Ureter (tissue), 1 donor: Measurements from ENCODE around the gene CCDC73. TPM values are rescaled to one million over a fixed set of nuclear protein-coding genes. Genes with fewer than 3 reads are reported as not detected.
"Not testable (repeated sequence)": the region's sequence is repeated elsewhere in the genome, so short reads cannot be mapped to it uniquely, and the experiment has no call there.

ENCODE experiments used
- DNase-seq: peaks from one replicate; pipeline ENCODE4 v3.0.0-alpha.2; 2020; ENCODE audit warnings: low spot score
- total RNA-seq: library from RNA; stranded (reverse); gene quantifications from one replicate; pipeline ENCODE4 v1.2.4, GENCODE V29; 2023
- donor health status: DM: yes; HTN: yes; CAD: no.

CCDC73 gene
- total RNA-seq, 1 donor from 2014 or later: 0.26 TPM

- DNase-seq: no peak
Measured at GRCh38 chr11:32705309-32706033, 89.0 kb downstream of the CCDC73 start.

- DNase-seq: no peak
Measured at GRCh38 chr11:32704775-32705174, 89.7 kb downstream of the CCDC73 start.

- DNase-seq: no peak
Measured at GRCh38 chr11:32704261-32704660, 90.2 kb downstream of the CCDC73 start.

- DNase-seq: no peak
Measured at GRCh38 chr11:32701616-32702015, 92.8 kb downstream of the CCDC73 start.

GRCh38 chr11:32698579-32698978, 95.9 kb downstream of the CCDC73 start:
- no peak for DNase-seq

- DNase-seq: no peak
Measured at GRCh38 chr11:32671051-32671450, 123.4 kb downstream of the CCDC73 start.

- DNase-seq: no peak
Measured at GRCh38 chr11:32659672-32660071, 134.8 kb downstream of the CCDC73 start.

- DNase-seq: no peak
Measured at GRCh38 chr11:32658639-32659406, 135.6 kb downstream of the CCDC73 start.

GRCh38 chr11:32643526-32643925, 150.9 kb downstream of the CCDC73 start:
- no peak for DNase-seq

- no peak for DNase-seq
Measured at GRCh38 chr11:32641361-32641760, 153.1 kb downstream of the CCDC73 start.

GRCh38 chr11:32635819-32636218, 158.6 kb downstream of the CCDC73 start:
- DNase-seq: no peak

- DNase-seq: no peak
Measured at GRCh38 chr11:32630844-32631243, 163.6 kb downstream of the CCDC73 start.

GRCh38 chr11:32616903-32617302, 177.6 kb downstream of the CCDC73 start:
- no peak for DNase-seq

- no peak for DNase-seq
Measured at GRCh38 chr11:32615422-32615821, 179.0 kb downstream of the CCDC73 start.

GRCh38 chr11:32613500-32614151, 180.8 kb downstream of the CCDC73 start:
- DNase-seq: no peak

- DNase-seq: no peak
Measured at GRCh38 chr11:32610797-32611352, 183.6 kb downstream of the CCDC73 start.

GRCh38 chr11:32608826-32609225, 185.6 kb downstream of the CCDC73 start:
- not testable (repeated sequence) for DNase-seq

GRCh38 chr11:32606220-32606619, 188.2 kb downstream of the CCDC73 start:
- no peak for DNase-seq

GRCh38 chr11:32602657-32603415, 191.6 kb downstream of the CCDC73 start:
- DNase-seq: no peak

GRCh38 chr11:32597921-32598320, 196.5 kb downstream of the CCDC73 start:
- no peak for DNase-seq

- not testable (repeated sequence) for DNase-seq
Measured at GRCh38 chr11:32596114-32596513, 198.3 kb downstream of the CCDC73 start.

- DNase-seq: no peak
Measured at GRCh38 chr11:32594272-32594671, 200.2 kb downstream of the CCDC73 start.
